Limb (tissue), 2 donors: ENCODE data around the gene SLC9A5.

ENCODE experiments used
- DNase-seq, 2 donors: peaks; one replicate each; pipeline ENCODE4 v3.0.0-alpha.2; 2016; ENCODE audit errors: extremely low spot score in 2 of 2

SLC9A5 gene

DNA sequence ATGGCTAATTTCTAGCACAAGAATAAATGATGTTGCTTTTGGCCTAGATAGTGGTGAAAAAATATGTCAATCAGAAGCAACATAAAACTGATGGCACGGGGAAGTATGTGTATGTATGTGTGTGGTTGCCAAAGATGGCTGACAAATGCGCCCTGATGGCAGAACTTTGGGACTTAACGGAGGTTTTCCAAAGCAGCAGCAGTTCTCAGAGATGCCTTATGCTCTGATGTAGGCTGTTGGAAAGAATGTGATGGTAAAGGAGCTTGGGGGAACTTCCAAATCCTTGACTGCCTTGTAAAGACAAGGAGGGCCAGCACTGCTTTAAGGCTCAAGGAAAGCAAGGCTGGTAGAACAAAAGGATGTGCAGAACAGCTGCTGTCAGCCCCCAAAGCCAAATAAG, 61.8 kb downstream of the SLC9A5 start:
- DNase-seq: no peak

GRCh38 chr16:67311607-67312488, 63.1 kb downstream of the SLC9A5 start:
- DNase-seq: peak in 1 of 2 donors; percentile 28

GRCh38 chr16:67312719-67313118, 63.9 kb downstream of the SLC9A5 start:
- no peak for DNase-seq

- no peak for DNase-seq
These were observed 69.1 kb downstream of the SLC9A5 start for GRCh38 chr16:67317853-67318252.
